ENCODE data around the gene CCDC7.

Gene CCDC7

DNA sequence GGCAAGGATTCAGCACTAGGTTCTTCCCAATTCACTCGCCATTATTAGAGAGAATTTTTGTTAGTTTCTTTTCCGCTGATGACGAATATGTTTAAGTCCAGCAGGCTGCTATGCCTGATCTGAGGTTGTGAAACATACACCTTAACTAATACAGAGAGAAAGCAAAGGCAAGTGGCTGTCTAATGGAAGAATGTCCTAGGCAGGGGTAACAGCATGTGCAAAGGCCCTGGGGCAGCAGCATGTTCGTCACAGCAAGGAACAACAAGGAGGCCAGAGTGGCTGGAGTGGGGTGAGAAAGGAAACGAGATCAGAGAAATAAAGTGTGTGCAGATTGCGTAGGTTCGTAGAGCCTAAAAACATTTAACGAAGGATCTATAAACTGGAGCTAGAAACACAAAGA is 35.4 kb upstream of the CCDC7 start:
- TF ChIP-seq, protein P1, sequence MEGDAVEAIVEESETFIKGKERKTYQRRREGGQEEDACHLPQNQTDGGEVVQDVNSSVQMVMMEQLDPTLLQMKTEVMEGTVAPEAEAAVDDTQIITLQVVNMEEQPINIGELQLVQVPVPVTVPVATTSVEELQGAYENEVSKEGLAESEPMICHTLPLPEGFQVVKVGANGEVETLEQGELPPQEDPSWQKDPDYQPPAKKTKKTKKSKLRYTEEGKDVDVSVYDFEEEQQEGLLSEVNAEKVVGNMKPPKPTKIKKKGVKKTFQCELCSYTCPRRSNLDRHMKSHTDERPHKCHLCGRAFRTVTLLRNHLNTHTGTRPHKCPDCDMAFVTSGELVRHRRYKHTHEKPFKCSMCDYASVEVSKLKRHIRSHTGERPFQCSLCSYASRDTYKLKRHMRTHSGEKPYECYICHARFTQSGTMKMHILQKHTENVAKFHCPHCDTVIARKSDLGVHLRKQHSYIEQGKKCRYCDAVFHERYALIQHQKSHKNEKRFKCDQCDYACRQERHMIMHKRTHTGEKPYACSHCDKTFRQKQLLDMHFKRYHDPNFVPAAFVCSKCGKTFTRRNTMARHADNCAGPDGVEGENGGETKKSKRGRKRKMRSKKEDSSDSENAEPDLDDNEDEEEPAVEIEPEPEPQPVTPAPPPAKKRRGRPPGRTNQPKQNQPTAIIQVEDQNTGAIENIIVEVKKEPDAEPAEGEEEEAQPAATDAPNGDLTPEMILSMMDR (IDR thresholded peaks at IDR 0.05; ENCODE audit: low read depth, low read length): no peak
- H3K4me3 ChIP-seq (ENCODE audit: low read depth, low read length): no peak overlapping the region

DNA sequence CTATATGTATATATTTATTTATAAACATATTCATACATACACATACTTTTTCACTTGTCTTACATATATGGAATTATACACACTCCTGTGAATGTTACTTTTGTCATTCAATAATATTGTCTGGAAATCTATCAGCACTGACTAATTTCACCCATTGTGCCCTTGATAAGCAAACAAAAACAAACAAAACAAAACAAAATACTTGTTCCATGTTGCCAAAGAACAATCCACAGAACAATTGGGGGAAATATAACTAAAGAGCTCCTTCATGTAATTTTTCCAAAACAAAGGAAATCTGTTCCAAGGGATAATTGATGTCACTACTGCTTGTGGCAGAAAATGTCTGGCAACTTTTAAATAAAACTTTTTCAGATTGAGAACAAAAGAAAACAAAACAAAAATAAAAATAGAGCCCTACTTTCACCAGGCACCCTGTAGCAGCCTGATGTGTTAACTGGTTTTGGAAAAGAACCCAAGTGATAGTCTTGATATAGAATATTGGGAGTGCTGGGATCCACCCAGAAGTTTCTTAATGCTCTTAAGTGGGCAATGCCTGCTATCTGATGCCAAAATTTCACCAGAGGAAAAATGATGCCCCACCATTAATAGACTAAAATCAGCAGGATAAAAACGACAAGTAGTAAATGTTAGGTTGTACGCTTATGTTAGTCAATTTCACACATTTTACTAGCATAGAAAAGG is 34.0 kb upstream of the CCDC7 start:
- TF ChIP-seq, protein P1 (IDR thresholded peaks at IDR 0.05; ENCODE audit: low read depth, low read length): no peak
- no peak overlapping the region for H3K4me3 ChIP-seq (ENCODE audit: low read depth, low read length)

- no peak overlapping the region for H3K4me3 ChIP-seq (ENCODE audit: low read depth, low read length)
- TF ChIP-seq, protein P1 (IDR thresholded peaks at IDR 0.05; ENCODE audit: low read depth, low read length): no peak
Observed at GRCh38 chr10:32412499-32412853, 33.5 kb upstream of the CCDC7 start.

DNA sequence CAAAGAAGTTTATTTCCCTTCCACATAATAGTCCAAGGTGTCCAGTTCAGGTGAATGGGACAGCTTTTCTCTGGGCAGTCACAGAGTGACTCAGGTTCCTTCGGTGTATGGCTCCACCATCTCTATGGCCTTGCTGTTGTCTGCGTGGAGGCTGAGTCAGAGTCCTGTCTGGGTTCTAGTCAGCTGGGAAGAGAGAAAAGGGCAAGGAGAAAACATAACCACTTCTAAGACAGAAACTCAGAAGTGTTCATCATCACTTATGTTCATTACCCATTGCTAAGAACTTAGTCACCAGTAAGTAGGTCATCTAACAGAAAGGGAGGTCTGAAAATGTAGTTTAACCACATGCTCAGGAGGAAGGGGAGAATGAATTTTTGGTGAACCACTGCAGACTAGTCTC is 32.4 kb upstream of the CCDC7 start:
- TF ChIP-seq, protein P1 (IDR thresholded peaks at IDR 0.05; ENCODE audit: low read depth, low read length): no peak
- H3K4me3 ChIP-seq (ENCODE audit: low read depth, low read length): no peak overlapping the region

GRCh38 chr10:32415361-32415760 is 30.6 kb upstream of the CCDC7 start:
- H3K4me3 ChIP-seq (ENCODE audit: low read depth, low read length): no peak overlapping the region
- TF ChIP-seq, protein P1 (IDR thresholded peaks at IDR 0.05; ENCODE audit: low read depth, low read length): no peak

DNA sequence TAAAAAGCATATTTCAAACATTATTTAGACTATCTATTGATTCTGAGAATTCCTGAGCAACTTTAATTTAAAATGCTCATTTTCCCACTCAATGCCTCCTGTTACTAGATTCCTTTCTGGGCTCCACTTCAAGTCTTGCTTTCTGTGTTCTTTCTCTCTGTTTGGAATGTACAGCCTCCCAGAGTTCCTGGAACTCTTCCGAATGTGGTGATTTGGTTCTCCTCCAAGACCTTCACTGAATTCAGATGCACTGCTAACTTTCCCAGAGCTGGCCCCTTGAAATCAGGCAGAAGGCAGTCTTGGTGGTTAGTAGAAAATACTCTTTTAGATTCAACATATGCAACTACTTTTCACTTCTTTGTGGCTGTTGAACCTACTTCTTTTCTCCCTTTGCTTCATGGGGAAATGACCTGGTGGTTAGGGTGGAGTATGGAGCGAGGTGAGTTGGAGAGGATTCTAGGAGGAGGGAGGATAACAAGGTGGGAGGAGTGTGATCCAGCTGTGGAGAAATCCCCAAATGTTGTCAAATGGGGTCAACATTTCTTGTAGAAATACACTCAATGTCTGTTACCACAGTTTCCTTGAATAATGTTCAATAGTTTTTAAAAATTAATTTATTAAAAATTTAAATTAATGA is 27.9 kb upstream of the CCDC7 start:
- TF ChIP-seq, protein P1 (IDR thresholded peaks at IDR 0.05; ENCODE audit: low read depth, low read length): no peak
- H3K4me3 ChIP-seq (ENCODE audit: low read depth, low read length): no peak overlapping the region

DNA sequence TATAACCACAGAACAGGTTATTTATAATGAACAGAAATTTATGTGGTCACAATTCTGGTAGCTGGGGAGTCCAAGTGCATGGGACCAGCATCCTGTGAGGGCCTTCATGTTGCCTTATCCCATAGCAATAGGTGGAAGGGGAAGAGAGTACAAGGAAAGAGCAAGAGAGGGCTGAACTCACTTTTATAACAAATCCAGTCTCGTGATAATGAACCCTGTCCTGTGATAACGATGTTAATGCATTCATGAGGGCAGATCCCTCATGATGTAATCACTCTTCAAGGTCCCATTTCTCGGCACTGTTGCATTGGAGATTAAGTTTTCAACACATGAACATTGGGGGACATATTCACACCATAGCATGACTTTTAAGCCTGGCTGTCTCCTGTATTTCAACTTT is 27.4 kb upstream of the CCDC7 start:
- TF ChIP-seq, protein P1 (IDR thresholded peaks at IDR 0.05; ENCODE audit: low read depth, low read length): no peak

More for the DNA sequence above, 27.4 kb upstream of the CCDC7 start:
- no peak overlapping the region for H3K4me3 ChIP-seq (ENCODE audit: low read depth, low read length)
